ENCODE measurements around the gene FAM90A1. TPM values are rescaled to one million over a fixed set of nuclear protein-coding genes. Genes with fewer than 3 reads are reported as not detected.
"Not testable (repeated sequence)": the region's sequence is repeated elsewhere in the genome, so short reads cannot be mapped to it uniquely, and the experiment has no call there.

Gene FAM90A1
- total and polyA plus RNA-seq, 11 donors: 0.03 to 0.20 (median 0.16) TPM; not detected in 4

DNA sequence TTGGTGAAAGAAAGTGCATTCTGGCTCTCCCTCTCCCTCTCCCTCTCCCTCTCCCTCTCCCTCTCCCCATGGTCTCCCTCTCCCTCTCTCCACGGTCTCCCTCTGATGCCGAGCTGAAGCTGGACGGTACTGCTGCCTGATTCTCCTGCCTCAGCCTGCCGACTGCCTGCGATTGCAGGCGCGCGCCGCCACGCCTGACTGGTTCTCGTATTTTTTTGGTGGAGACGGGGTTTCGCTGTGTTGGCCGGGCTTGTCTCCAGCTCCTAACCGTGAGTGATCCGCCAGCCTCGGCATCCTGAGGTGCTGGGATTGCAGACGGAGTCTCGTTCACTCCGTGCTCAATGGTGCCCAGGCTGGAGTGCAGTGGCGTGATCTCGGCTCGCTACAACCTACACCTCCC, 44.1 kb downstream of the FAM90A1 start:
- WGBS, 4 donors: 96 to 98% (median 97%) methylated on average over 20 to 23 of the region's 23 CpGs
- H3K36me3 ChIP-seq, DNase-seq, H3K4me3 ChIP-seq, ATAC-seq, H3K9me3 ChIP-seq, H3K27me3 ChIP-seq, H3K27ac ChIP-seq, H3K4me1 ChIP-seq: not testable (repeated sequence)
- intact Hi-C loops (cut with DNase I): loop anchor here in 2 of 10 donors (5.0 to 10.0 kb wide), 3 partner anchors 51 to 76 kb away; no protein-coding TSS in a partner anchor

DNA sequence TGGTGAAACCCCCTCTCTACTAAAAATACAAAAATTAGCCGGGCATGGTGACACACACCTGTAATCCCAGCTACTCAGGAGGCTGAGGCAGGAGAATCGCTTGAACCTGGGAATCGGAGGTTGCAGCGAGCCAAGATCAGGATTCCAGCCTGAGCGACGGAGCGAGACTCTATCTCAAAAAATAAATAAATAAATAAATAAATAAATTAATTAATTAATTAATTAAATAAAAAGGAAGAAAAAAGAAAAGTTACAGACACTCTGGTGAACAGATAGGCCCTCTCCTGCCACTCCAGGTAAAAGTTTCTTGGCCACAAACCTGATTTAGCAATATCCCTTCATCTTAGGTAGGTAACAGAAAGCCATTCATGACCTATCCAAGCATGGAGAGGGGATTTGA, 44.5 kb downstream of the FAM90A1 start:
- 97 to 98% (median 98%) methylated on average over 7 of the region's 7 CpGs for WGBS, 4 donors
- not testable (repeated sequence) for H3K9me3 ChIP-seq, ATAC-seq, H3K36me3 ChIP-seq, H3K4me3 ChIP-seq, DNase-seq, H3K27ac ChIP-seq, H3K4me1 ChIP-seq, H3K27me3 ChIP-seq
- intact Hi-C loops (cut with DNase I): loop anchor here in 2 of 10 donors (5.0 to 10.0 kb wide), 3 partner anchors 52 to 76 kb away; no protein-coding TSS in a partner anchor

GRCh38 chr12:8181271-8181670, 46.1 kb downstream of the FAM90A1 start:
- H3K4me1 ChIP-seq, H3K9me3 ChIP-seq, DNase-seq, ATAC-seq, H3K27ac ChIP-seq, H3K4me3 ChIP-seq, H3K27me3 ChIP-seq, H3K36me3 ChIP-seq: not testable (repeated sequence)
- intact Hi-C loops (cut with DNase I): loop anchor here in 3 of 10 donors (2.0 to 10.0 kb wide), 4 partner anchors 54 to 74 kb away; no protein-coding TSS in a partner anchor

GRCh38 chr12:8179989-8180585, 47.3 kb downstream of the FAM90A1 start:
- WGBS, 4 donors: 0 to 1% (median 1%) methylated on average over 18 to 41 of the region's 43 CpGs
- peak overlapping the region in 11 of 12 donors; percentile 66 to 89 (median 81) for H3K27ac ChIP-seq
- not testable (repeated sequence) for H3K4me1 ChIP-seq, ATAC-seq, H3K36me3 ChIP-seq, H3K27me3 ChIP-seq, H3K9me3 ChIP-seq
- peak; percentile 58 to 91 (median 82) for DNase-seq
- TF ChIP-seq POLR2A (IDR thresholded peaks at IDR 0.05): peak in 1 of 2 donors; percentile 40
- TF ChIP-seq, protein P1, sequence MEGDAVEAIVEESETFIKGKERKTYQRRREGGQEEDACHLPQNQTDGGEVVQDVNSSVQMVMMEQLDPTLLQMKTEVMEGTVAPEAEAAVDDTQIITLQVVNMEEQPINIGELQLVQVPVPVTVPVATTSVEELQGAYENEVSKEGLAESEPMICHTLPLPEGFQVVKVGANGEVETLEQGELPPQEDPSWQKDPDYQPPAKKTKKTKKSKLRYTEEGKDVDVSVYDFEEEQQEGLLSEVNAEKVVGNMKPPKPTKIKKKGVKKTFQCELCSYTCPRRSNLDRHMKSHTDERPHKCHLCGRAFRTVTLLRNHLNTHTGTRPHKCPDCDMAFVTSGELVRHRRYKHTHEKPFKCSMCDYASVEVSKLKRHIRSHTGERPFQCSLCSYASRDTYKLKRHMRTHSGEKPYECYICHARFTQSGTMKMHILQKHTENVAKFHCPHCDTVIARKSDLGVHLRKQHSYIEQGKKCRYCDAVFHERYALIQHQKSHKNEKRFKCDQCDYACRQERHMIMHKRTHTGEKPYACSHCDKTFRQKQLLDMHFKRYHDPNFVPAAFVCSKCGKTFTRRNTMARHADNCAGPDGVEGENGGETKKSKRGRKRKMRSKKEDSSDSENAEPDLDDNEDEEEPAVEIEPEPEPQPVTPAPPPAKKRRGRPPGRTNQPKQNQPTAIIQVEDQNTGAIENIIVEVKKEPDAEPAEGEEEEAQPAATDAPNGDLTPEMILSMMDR (IDR thresholded peaks at IDR 0.05): peak; percentile 66 to 91 (median 76)
- peak overlapping the region; percentile 64 to 95 (median 84) for H3K4me3 ChIP-seq
- intact Hi-C loops (cut with DNase I): loop anchor here in 3 of 10 donors (2.0 to 10.0 kb wide), 4 partner anchors 55 to 73 kb away; no protein-coding TSS in a partner anchor

- not testable (repeated sequence) for H3K27ac ChIP-seq
Observed at GRCh38 chr12:8172911-8173310, 54.5 kb downstream of the FAM90A1 start.

More at GRCh38 chr12:8172911-8173310, 54.5 kb downstream of the FAM90A1 start:
- 94 to 100% (median 96%) methylated on average over 2 of the region's 2 CpGs for WGBS, 4 donors
- H3K4me3 ChIP-seq; H3K36me3 ChIP-seq; DNase-seq; intact Hi-C loops (cut with DNase I); H3K4me1 ChIP-seq; ATAC-seq; H3K27me3 ChIP-seq; H3K9me3 ChIP-seq: not testable (repeated sequence)

Other genes starting within 250 kb of the FAM90A1 start
- gene FOXJ2, start 194.9 kb downstream of the FAM90A1 start, total RNA-seq: 10 to 100 TPM; 22.7 to 34.7 (median 24.9) TPM
- 10 to 100 TPM in 1 of 2 donors, 1 to 10 TPM in 1; 9.4 to 20.3 TPM for gene FOXJ2, start 194.9 kb downstream of the FAM90A1 start, polyA plus RNA-seq
- 10 to 100 TPM in 2 of 9 donors, 1 to 10 TPM in 7; 1.8 to 49.3 (median 3.7) TPM for gene C3AR1, start 161.3 kb downstream of the FAM90A1 start, total RNA-seq
- 1 to 10 TPM; 1.4 to 4.1 TPM for gene C3AR1, start 161.3 kb downstream of the FAM90A1 start, polyA plus RNA-seq
- 10 to 100 TPM; 15.2 to 39.9 (median 19.2) TPM for gene NECAP1, start 145.3 kb downstream of the FAM90A1 start, total RNA-seq
- 10 to 100 TPM in 1 of 2 donors, 1 to 10 TPM in 1; 9.6 to 20.1 TPM for gene NECAP1, start 145.3 kb downstream of the FAM90A1 start, polyA plus RNA-seq
- gene CLEC4A, start 104.0 kb downstream of the FAM90A1 start, total RNA-seq: 1 to 10 TPM in 2 of 9 donors, under 1 TPM in 3, not detected in 4; 0.37 to 7.5 (median 0.62) TPM
- gene CLEC4A, start 104.0 kb downstream of the FAM90A1 start, polyA plus RNA-seq: under 1 TPM; 0.47 to 0.57 TPM
- gene ZNF705A, start 70.6 kb downstream of the FAM90A1 start, total RNA-seq: under 1 TPM in 1 of 9 donors, not detected in 8; 0.23 TPM
- not detected for gene ZNF705A, start 70.6 kb downstream of the FAM90A1 start, polyA plus RNA-seq
- not detected for gene CLEC6A, start 228.3 kb upstream of the FAM90A1 start, total RNA-seq
- not detected for gene CLEC6A, start 228.3 kb upstream of the FAM90A1 start, polyA plus RNA-seq

Measured in heart left ventricle (tissue), 16 donors.